IPS DF 4.7 (cell line): ENCODE results near the gene TBC1D2B.
"Not testable (repeated sequence)": the region's sequence is repeated elsewhere in the genome, so short reads cannot be mapped to it uniquely, and the experiment has no call there.

Experiments used
- DNase-seq: peaks from one replicate; pipeline ENCODE4 v3.0.0-alpha.2; 2013; ENCODE audit warnings: low spot score; ENCODE audit errors: extremely low read depth

The TBC1D2B gene

GRCh38 chr15:77988347-77989295, 88.9 kb downstream of the TBC1D2B start:
- DNase-seq: no peak

DNA sequence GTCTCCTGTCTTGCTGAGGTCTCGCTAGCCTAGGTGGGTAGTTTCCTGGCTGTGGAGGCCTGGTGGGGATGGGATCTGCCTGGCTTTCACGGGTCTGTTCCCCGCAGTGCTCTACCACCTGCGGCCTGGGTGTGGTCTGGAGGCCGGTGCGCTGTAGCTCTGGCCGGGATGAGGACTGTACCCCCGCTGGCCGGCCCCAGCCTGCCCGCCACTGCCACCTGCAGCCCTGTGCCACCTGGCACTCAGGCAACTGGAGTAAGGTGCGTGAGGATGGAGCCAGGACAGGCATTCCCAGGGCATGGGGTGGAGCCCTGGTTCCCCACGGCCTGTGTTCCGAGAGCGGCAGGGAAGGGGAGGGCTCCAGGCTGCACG, 89.8 kb downstream of the TBC1D2B start:
- not testable (repeated sequence) for DNase-seq

- no peak for DNase-seq
Observed at GRCh38 chr15:77986891-77987764, 90.4 kb downstream of the TBC1D2B start.

- DNase-seq: no peak
Observed at GRCh38 chr15:77985931-77986480, 91.5 kb downstream of the TBC1D2B start.

GRCh38 chr15:77985031-77985930, 92.2 kb downstream of the TBC1D2B start:
- no peak for DNase-seq

GRCh38 chr15:77984446-77984861, 93.1 kb downstream of the TBC1D2B start:
- no peak for DNase-seq

DNA sequence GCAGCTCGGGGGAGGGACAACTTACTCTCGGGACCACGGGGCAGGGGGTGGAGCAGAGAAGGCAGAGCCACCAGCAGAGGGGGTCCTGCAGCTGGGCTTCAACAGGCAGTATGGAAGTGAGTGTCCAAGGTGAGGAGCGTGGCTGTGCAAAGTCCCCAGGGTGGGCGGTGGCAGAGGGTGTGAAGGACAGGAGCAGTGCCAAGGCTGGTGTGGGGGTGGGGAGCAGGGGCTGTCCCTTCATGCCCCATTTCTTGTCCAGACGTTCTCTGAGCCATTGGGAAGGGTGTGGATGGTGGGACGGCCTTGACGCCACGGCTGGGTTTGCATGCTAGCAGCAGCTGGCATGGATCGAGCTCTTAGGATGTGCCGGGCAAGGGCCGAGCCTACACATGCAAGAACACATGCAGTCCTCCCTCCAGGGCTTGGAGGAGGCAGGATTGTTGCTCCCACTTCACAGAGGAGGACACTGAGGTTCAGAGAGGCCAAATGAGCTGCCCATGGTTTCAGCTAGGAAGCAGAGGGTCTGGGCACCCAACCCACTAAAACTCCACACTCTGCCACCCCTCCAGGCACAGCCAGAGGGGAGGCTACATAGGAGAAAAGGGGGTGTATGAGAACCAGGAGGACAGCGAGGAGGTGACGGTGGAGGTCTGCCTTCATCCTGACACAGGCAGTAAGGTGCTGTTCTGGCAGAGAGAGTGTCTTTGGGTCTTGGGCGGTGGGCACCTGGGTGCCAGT, 93.6 kb downstream of the TBC1D2B start:
- DNase-seq: no peak

DNA sequence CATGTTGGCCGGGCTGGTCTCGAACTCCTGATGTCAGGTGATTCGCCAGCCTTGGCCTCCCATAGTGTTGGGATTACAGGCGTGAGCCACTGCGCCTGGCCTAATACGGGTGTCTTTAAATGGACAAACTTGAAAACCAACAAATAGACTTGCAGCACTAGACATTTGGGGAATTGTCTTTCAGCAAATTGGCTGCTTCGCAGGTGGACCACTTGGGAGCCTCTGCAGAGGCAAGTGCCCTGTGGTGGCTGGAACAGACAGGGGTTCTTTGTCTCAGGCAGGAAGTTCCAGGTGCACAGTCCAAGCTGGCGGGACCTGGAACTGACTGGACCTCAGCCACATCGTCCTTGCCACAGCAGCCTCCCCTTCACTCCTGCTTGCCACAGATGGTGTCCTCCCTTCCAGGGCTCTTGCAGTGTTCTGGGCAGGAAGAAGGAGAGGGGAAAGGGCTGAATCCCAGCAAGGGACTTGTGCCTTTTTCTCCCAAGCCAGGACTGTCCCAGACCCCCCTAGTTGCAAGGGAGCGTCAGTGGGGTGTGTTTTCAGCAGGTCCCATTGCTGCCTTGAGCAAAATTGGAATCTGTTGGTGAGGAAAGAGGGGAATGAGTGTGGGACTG, 94.3 kb downstream of the TBC1D2B start:
- DNase-seq: no peak

DNA sequence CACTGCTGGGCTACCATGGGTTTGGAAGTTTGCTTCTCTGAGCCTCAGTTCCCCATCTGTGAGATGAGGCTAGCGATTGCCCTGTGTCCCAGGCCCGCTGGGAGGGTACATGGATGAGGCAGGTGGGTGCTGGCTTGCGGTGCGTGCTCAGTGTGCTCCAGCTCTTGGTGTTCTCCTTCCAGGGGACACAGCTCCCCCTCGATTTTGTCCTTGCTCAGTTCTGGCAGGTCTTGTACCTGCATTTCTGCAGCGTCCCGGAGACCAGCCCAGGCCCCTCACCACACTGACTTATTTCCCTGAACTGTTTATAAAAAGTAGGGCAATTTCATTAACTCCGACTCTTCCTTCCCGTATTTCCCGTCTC, 95.4 kb downstream of the TBC1D2B start:
- DNase-seq: no peak

DNA sequence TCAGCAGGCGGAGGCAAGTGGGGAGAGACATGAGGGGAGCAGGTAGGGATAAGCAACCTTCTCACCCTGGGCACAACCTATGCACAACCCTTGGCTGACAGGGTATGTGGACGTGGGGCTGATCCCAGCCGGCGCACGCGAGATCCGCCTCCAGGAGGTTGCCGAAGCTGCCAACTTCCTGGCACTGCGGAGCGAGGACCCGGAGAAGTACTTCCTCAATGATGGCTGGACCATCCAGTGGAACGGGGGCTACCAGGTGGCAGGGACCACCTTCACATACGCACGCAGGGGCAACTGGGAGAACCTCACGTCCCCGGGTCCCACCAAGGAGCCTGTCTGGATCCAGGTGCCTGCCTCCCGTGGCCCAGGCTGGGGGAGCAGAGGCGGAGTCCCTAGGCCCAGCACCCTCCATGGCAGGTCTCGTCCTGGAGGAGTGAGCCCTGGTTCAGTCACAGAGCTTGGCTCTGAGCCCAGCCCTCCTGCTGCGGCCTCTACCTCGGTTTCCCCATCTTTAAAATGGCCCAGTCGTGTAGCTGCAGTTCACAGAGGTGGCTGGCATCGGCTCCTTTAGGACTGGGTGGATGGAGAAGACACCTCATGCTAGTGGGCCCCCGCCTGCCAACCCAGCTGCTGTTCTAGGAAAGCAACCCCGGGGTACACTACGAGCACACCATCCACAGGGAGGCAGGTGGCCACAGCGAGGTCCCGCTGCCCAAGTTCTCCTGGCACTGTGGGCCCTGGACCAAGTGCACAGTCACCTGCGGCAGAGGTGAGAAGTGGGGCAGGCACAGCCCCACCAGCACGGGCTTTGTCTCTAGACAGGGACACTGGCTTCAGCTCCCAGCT, 96.0 kb downstream of the TBC1D2B start:
- DNase-seq: no peak

DNA sequence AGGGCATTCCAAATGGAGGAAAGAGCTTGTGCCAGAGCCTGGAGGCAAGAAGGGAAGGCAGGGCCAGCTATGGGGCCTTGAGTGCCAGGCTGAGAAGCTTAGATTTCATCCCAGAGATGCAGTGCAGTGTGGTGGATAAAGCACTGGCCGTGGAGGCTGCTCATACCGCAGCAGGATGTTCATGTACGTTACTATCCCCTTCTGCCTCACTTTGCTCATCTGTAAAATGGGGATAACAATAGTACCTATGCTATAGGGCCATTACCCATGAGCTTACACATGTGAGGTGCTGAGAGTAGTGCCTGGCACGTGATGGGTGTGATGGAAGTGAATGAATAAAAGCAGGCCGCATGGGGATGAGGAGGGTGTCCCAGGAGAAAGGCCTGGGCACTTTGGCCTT, 96.8 kb downstream of the TBC1D2B start:
- not testable (repeated sequence) for DNase-seq

GRCh38 chr15:77980098-77980497, 97.4 kb downstream of the TBC1D2B start:
- no peak for DNase-seq

GRCh38 chr15:77979157-77979556, 98.4 kb downstream of the TBC1D2B start:
- DNase-seq: not testable (repeated sequence)

GRCh38 chr15:77978759-77979145, 98.8 kb downstream of the TBC1D2B start:
- not testable (repeated sequence) for DNase-seq

GRCh38 chr15:77977903-77978758, 99.4 kb downstream of the TBC1D2B start:
- not testable (repeated sequence) for DNase-seq

DNA sequence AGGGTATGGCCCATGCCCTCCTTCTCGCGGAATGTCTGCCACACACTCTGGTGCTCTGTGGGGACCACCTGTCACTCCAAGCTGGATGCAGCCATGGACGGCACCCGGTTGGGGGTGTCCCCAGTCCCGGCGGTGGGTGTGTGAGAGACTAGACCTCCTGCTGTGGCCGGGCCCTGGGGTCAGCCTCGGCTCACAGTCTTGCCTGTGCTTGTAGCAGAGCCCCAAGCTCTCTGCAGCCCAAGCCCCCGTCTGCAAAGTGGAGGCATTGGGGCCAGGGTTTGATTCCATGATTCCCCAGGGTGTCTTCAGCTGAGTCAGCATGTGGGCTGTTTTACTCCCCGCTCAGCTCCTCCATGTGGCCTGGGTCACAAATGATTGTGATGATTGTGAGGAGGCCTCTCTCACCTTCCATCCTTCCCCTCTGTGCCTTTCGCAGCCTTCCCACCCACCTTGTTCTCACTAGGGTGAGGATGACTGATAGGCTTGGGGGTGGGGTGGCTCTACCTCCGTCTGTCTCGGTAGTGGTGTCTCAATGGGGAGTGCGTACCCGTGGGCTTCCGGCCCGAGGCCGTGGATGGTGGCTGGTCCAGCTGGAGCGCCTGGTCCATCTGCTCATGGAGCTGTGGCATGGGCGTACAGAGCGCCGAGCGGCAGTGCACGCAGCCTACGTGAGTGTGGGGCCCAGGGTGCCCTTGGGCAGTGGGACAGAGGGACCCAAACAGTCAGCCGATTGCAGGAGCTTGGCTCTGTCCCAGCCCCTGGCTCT, 100.6 kb downstream of the TBC1D2B start:
- not testable (repeated sequence) for DNase-seq

DNA sequence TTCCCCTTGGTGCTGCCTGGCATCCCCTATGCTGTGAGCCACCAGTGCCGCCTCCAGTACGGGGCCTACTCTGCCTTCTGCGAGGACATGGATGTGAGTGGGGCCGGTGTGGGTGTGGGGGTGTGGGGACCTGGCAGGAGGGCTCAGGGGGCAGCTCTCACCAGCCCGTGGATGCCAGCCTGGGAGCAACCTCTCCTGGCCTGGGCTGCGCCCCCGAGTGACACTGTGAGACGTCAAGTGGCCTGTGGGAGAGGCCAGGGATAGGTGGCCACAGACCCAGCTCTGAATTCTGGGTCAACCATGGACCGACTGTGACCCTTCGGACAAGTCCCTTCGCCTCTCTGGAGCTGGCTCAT, 101.4 kb downstream of the TBC1D2B start:
- not testable (repeated sequence) for DNase-seq
